ENCODE measurements around the gene TBC1D32.
"Not testable (repeated sequence)": the region's sequence is repeated elsewhere in the genome, so short reads cannot be mapped to it uniquely, and the experiment has no call there.

DNA sequence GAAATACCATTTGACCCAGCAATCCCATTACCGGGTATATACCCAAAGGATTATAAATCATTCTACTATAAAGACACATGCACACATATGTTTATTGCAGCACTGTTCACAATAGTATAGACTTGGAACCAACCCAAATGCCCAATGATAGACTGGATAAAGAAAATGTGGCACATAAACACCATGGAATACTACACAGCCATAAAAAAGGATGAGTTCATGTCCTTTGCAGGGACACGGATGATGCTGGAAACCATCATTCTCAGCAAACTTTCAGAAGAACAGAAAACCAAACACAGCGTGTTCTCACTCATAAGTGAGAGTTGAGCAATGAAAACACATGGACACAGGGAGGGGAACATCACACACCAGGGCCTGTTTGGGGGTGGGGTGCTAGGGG, 33.1 kb downstream of the TBC1D32 start:
- TF ChIP-seq, protein P1, sequence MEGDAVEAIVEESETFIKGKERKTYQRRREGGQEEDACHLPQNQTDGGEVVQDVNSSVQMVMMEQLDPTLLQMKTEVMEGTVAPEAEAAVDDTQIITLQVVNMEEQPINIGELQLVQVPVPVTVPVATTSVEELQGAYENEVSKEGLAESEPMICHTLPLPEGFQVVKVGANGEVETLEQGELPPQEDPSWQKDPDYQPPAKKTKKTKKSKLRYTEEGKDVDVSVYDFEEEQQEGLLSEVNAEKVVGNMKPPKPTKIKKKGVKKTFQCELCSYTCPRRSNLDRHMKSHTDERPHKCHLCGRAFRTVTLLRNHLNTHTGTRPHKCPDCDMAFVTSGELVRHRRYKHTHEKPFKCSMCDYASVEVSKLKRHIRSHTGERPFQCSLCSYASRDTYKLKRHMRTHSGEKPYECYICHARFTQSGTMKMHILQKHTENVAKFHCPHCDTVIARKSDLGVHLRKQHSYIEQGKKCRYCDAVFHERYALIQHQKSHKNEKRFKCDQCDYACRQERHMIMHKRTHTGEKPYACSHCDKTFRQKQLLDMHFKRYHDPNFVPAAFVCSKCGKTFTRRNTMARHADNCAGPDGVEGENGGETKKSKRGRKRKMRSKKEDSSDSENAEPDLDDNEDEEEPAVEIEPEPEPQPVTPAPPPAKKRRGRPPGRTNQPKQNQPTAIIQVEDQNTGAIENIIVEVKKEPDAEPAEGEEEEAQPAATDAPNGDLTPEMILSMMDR (conservative IDR thresholded peaks at IDR 0.05 in 1 of 2, IDR thresholded peaks at IDR 0.05 in 1 of 2; ENCODE audit: extremely low read depth in 1 of 2, insufficient read depth in 1 of 2, low read depth in 1 of 2, low read length in 2 of 2), result not testable (repeated sequence)
- not testable (repeated sequence) for TF ChIP-seq EZH2 (IDR thresholded peaks at IDR 0.05; ENCODE audit: borderline replicate concordance, low read length)
